ENCODE results near the gene CD37.

DNA sequence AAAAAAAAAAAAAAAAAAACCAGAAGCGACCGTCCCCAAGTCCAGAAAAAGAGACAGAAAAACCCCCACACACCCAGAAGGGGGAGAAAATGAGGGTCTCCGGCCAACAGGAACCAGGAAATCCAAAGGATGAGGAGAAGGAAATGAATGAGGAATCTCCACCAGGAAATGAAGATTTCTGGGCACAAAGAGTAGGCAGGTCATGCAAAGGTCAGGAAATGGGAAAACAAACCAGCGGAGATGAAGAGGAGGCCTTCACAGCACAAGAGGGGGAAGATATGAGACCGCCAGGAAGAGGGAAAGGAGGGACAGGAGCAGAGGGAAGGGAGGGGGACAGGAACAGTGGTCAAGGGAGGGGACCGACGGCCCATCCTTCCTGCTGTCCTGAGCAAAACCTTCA, 21.2 kb downstream of the CD37 start:
- TF ChIP-seq EP300 (IDR thresholded peaks at IDR 0.05; ENCODE audit: borderline replicate concordance in 1 of 2, control insufficient read depth in 1 of 2, low read depth in 2 of 2, low read length in 2 of 2) (no peak), CHD4 (IDR thresholded peaks at IDR 0.05) (no peak), NFIC (IDR thresholded peaks at IDR 0.05; ENCODE audit: low read depth, low read length) (no peak), SUZ12 (IDR thresholded peaks at IDR 0.05; ENCODE audit: unreplicated experiment) (no peak), FOS (IDR thresholded peaks at IDR 0.05; ENCODE audit: borderline replicate concordance, extremely low read depth, insufficient read length) (no peak), NFYA (IDR thresholded peaks at IDR 0.05; ENCODE audit: borderline replicate concordance, low read depth, low read length) (no peak), POLR2A (IDR thresholded peaks at IDR 0.05; ENCODE audit: low read depth, low read length) (no peak), NR2F1 (conservative IDR thresholded peaks at IDR 0.05) (no peak), RFX5 (IDR thresholded peaks at IDR 0.05; ENCODE audit: low read depth, low read length) (no peak), BHLHE40 (IDR thresholded peaks at IDR 0.05; ENCODE audit: borderline replicate concordance in 1 of 2, low read depth in 2 of 2, low read length in 1 of 2) (no peak)
- TF ChIP-seq, protein P1, sequence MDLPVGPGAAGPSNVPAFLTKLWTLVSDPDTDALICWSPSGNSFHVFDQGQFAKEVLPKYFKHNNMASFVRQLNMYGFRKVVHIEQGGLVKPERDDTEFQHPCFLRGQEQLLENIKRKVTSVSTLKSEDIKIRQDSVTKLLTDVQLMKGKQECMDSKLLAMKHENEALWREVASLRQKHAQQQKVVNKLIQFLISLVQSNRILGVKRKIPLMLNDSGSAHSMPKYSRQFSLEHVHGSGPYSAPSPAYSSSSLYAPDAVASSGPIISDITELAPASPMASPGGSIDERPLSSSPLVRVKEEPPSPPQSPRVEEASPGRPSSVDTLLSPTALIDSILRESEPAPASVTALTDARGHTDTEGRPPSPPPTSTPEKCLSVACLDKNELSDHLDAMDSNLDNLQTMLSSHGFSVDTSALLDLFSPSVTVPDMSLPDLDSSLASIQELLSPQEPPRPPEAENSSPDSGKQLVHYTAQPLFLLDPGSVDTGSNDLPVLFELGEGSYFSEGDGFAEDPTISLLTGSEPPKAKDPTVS (IDR thresholded peaks at IDR 0.05; ENCODE audit: low read depth, low read length), result no peak
- TF ChIP-seq, protein P2, sequence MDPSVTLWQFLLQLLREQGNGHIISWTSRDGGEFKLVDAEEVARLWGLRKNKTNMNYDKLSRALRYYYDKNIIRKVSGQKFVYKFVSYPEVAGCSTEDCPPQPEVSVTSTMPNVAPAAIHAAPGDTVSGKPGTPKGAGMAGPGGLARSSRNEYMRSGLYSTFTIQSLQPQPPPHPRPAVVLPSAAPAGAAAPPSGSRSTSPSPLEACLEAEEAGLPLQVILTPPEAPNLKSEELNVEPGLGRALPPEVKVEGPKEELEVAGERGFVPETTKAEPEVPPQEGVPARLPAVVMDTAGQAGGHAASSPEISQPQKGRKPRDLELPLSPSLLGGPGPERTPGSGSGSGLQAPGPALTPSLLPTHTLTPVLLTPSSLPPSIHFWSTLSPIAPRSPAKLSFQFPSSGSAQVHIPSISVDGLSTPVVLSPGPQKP (IDR thresholded peaks at IDR 0.05; ENCODE audit: low read depth, low read length), result no peak
- TF ChIP-seq, protein P3, sequence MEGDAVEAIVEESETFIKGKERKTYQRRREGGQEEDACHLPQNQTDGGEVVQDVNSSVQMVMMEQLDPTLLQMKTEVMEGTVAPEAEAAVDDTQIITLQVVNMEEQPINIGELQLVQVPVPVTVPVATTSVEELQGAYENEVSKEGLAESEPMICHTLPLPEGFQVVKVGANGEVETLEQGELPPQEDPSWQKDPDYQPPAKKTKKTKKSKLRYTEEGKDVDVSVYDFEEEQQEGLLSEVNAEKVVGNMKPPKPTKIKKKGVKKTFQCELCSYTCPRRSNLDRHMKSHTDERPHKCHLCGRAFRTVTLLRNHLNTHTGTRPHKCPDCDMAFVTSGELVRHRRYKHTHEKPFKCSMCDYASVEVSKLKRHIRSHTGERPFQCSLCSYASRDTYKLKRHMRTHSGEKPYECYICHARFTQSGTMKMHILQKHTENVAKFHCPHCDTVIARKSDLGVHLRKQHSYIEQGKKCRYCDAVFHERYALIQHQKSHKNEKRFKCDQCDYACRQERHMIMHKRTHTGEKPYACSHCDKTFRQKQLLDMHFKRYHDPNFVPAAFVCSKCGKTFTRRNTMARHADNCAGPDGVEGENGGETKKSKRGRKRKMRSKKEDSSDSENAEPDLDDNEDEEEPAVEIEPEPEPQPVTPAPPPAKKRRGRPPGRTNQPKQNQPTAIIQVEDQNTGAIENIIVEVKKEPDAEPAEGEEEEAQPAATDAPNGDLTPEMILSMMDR (IDR thresholded peaks at IDR 0.05 in 2 of 3, conservative IDR thresholded peaks at IDR 0.05 in 1 of 3; ENCODE audit: control insufficient read depth in 2 of 3, extremely low read depth in 1 of 3, insufficient read depth in 1 of 3, low read depth in 3 of 3, low read length in 3 of 3), result no peak

All from GM12878 (cell line).